Activated naive CD8-positive, alpha-beta T cell treated with anti-CD3 and anti-CD28 coated beads, Interleukin-2, amount 50 U/mL, for 16 hours (primary cell): ENCODE results near the gene C17orf67.

Source experiments
- DNase-seq: peaks from one replicate; pipeline ENCODE4 v3.0.0-alpha.2; 2020; ENCODE audit warnings: low read depth, low spot score

C17orf67 gene

GRCh38 chr17:56808503-56808902, 25.2 kb downstream of the C17orf67 start:
- DNase-seq: no peak

GRCh38 chr17:56807723-56808122, 26.0 kb downstream of the C17orf67 start:
- no peak for DNase-seq

- DNase-seq: no peak
Observed at GRCh38 chr17:56806949-56807348, 26.8 kb downstream of the C17orf67 start.

- no peak for DNase-seq
Observed at GRCh38 chr17:56804454-56804853, 29.3 kb downstream of the C17orf67 start.

- DNase-seq: no peak
Observed at GRCh38 chr17:56803071-56803470, 30.6 kb downstream of the C17orf67 start.

GRCh38 chr17:56801459-56802178, 32.1 kb downstream of the C17orf67 start:
- no peak for DNase-seq

- DNase-seq: no peak
Observed at GRCh38 chr17:56798916-56799315, 34.8 kb downstream of the C17orf67 start.

- DNase-seq: no peak
Observed at GRCh38 chr17:56796536-56796935, 37.2 kb downstream of the C17orf67 start.

- DNase-seq: no peak
Observed at GRCh38 chr17:56795221-56795865, 38.4 kb downstream of the C17orf67 start.

GRCh38 chr17:56793957-56794356, 39.8 kb downstream of the C17orf67 start:
- no peak for DNase-seq

- no peak for DNase-seq
Observed at GRCh38 chr17:56793531-56793930, 40.2 kb downstream of the C17orf67 start.

- DNase-seq: no peak
Observed at GRCh38 chr17:56792267-56792666, 41.5 kb downstream of the C17orf67 start.

GRCh38 chr17:56786989-56787482, 46.7 kb downstream of the C17orf67 start:
- peak; percentile 30 for DNase-seq

GRCh38 chr17:56785997-56786680, 47.6 kb downstream of the C17orf67 start:
- no peak for DNase-seq

- DNase-seq: no peak
Observed at GRCh38 chr17:56785405-56785804, 48.3 kb downstream of the C17orf67 start.

- no peak for DNase-seq
Observed at GRCh38 chr17:56782338-56782737, 51.4 kb downstream of the C17orf67 start.

- no peak for DNase-seq
Observed at GRCh38 chr17:56781906-56782305, 51.8 kb downstream of the C17orf67 start.

- peak; percentile 66 for DNase-seq
Observed at GRCh38 chr17:56779898-56780777, 53.6 kb downstream of the C17orf67 start.

- no peak for DNase-seq
Observed at GRCh38 chr17:56779322-56779721, 54.4 kb downstream of the C17orf67 start.

- no peak for DNase-seq
Observed at GRCh38 chr17:56778898-56779297, 54.8 kb downstream of the C17orf67 start.

GRCh38 chr17:56777859-56778258, 55.9 kb downstream of the C17orf67 start:
- DNase-seq: no peak

GRCh38 chr17:56774650-56775049, 59.1 kb downstream of the C17orf67 start:
- DNase-seq: no peak
